ENCODE data around the gene ADCY2.

GRCh38 chr5:7686794-7687193, 290.9 kb downstream of the ADCY2 start:
- TF ChIP-seq CTCF (IDR thresholded peaks at IDR 0.05) (no peak), POLR2AphosphoS5 (IDR thresholded peaks at IDR 0.05; ENCODE audit: insufficient read depth in 1 of 2, low read depth in 1 of 2) (no peak), POLR2A (IDR thresholded peaks at IDR 0.05) (no peak)
